AG04449 (cell line): ENCODE data around the gene KRTAP2-1.

Source experiments
- CTCF ChIA-PET: fragments of 350-600 bp; formaldehyde crosslinking; extraction: SDS; loops from one replicate; lab custom pipeline; 2021; ENCODE audit warnings: antibody characterized with exemption; lab: Yijun Ruan, JAX
- POLR2A ChIA-PET: fragments of 400-600, 350-600 bp; formaldehyde crosslinking; extraction: SDS; loops from one replicate; lab custom pipeline; 2020; ENCODE audit warnings: antibody characterized with exemption, inconsistent platforms; lab: Yijun Ruan, JAX
- DNase-seq: peaks from one replicate; pipeline ENCODE4 v3.0.0-alpha.2; 2010; ENCODE audit warnings: low read depth, low spot score
- H3K4me3 ChIP-seq: 2 replicates; pipeline ENCODE4 v1.5.1; 2011; ENCODE audit warnings: low read depth, mild to moderate bottlenecking, control low read depth, low read length
- TF ChIP-seq, protein P1 (sequence below): IDR thresholded peaks from one replicate; pipeline ENCODE4 v1.5.1; 2011; ENCODE audit warnings: mild to moderate bottlenecking, moderate library complexity, low read length, control low read depth, inconsistent platforms; ENCODE audit not compliant: insufficient read depth; ENCODE audit errors: missing control alignments

The KRTAP2-1 gene

DNA sequence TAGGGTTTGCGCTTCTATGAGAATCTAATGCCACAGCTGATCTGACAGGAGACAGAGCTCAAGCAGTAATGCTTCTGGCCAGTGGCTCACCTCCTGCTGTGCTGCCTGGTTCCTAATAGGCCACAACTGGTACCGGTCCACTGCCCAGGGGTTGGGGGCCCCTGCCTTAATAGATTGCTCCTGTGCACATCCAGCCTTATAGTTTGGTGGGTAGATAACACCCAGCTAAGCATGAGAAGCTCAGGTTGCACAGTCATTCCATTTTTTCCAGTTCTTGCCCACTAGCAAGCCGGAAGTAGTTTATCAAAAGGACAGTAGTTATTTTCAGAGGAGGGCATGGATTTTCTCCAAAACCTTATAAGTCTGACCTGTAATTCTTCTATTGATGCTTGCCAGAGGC is 27.7 kb downstream of the KRTAP2-1 start:
- H3K4me3 ChIP-seq, result no peak overlapping the region
- ChIA-PET POLR2A (no interaction called here), CTCF (interaction anchor here (0.9 to 2.0 kb wide), 3 partner anchors 9 to 529 kb away, joined by 3 to 6 read pairs (median 4); no protein-coding TSS in a partner anchor)
- TF ChIP-seq, protein P1, sequence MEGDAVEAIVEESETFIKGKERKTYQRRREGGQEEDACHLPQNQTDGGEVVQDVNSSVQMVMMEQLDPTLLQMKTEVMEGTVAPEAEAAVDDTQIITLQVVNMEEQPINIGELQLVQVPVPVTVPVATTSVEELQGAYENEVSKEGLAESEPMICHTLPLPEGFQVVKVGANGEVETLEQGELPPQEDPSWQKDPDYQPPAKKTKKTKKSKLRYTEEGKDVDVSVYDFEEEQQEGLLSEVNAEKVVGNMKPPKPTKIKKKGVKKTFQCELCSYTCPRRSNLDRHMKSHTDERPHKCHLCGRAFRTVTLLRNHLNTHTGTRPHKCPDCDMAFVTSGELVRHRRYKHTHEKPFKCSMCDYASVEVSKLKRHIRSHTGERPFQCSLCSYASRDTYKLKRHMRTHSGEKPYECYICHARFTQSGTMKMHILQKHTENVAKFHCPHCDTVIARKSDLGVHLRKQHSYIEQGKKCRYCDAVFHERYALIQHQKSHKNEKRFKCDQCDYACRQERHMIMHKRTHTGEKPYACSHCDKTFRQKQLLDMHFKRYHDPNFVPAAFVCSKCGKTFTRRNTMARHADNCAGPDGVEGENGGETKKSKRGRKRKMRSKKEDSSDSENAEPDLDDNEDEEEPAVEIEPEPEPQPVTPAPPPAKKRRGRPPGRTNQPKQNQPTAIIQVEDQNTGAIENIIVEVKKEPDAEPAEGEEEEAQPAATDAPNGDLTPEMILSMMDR, result no peak
- no peak for DNase-seq

DNA sequence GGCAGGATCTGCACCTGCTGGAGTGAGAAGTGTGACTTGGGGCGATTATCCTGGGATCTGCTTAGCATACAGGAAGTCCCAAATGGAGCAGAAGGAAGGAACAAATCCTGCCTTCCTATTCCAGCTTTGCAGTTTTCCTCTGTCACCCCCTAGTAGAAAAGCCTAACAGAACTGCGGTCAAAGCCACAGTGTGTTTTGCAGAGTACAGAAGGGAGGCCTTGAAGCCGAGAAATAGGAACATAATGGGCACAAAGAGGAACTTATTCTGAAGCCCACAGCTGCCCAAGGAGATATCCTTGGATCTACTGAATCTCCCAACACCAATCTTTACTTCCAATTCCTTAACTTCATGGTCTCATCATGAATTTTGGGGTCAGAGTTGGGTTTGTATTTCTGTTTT is 28.6 kb downstream of the KRTAP2-1 start:
- CTCF ChIA-PET, result interaction anchor here (1.5 to 2.0 kb wide), 2 partner anchors 10 kb away, joined by 5 to 6 read pairs; no protein-coding TSS in a partner anchor
- TF ChIP-seq, protein P1, result no peak
- H3K4me3 ChIP-seq, result no peak overlapping the region
- DNase-seq, result no peak
- POLR2A ChIA-PET, result no interaction called here

DNA sequence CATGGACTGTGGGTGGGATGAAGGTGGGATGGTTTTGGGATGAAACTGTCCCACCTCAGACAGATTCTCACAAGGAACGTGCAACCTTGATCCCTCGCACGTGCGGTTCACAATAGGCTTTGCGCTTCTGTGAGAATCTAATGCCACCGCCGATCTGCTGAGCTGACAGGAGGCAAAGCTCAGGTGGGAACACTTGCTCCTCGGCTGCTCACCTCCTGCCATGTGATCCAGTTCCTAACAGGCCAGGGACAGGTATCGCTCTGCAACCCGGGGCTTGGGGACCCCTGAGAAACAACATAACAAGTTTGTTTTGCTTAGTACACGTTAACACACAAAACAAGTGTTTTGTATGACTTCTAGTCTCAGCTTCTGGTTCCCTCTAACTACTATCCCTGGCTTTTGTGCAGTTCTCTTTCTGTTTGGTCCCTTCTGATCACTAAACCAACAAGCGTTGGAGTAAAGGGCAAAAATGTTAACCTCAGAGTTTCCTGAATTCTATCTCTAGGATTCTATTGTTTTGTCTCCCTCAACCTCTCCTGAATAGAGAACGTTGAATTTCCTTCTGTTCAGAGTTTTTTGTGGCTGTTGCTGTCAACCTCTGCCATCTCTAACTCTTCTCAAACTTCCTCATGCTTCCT is 30.4 kb downstream of the KRTAP2-1 start:
- DNase-seq, result no peak
- ChIA-PET POLR2A (no interaction called here), CTCF (no interaction called here)
- no peak overlapping the region for H3K4me3 ChIP-seq
- TF ChIP-seq, protein P1, result no peak

DNA sequence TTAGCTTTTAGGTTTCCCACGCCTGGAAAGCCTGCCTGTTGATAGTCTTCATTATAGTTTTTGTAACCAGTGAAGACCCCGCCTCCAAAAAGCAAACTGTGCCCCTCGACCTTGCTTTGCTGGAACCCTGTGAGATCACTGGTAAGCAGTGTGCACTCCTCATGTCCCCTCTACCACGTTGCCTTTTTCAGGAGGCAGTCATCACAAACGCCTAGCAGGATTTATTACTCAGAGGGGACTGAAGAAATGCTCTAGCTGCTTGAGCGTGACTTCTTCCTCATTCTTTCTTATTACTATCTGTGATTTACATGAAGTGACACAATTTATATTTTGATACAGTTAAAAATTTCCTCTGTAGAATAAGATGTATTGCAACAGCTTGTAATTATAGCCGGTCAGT is 31.7 kb downstream of the KRTAP2-1 start:
- ChIA-PET POLR2A (no interaction called here), CTCF (interaction anchor here (0.8 to 1.9 kb wide), 2 partner anchors 10 to 159 kb away, joined by 3 to 6 read pairs; no protein-coding TSS in a partner anchor)
- H3K4me3 ChIP-seq, result no peak overlapping the region
- no peak for DNase-seq
- TF ChIP-seq, protein P1, result no peak

DNA sequence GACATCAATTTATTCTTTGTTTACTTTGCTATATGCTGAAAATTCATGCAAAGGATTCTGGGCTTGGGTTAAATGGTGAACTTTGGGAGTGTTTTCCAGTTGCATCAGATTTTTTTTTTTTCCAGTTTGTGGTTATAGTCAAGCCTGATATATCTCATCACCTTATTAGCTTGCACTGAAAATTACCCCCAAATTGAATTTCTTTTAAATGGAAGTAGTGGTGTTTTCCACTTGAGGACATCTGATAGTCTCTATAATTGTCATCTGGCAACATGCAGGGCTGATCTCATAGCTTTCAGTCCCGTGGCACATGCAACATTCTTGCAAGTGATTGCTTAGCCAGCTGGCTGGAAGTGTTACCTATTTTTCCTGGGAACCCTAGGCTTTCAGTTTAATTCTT is 33.5 kb downstream of the KRTAP2-1 start:
- no peak overlapping the region for H3K4me3 ChIP-seq
- DNase-seq, result no peak
- POLR2A ChIA-PET, result no interaction called here
- CTCF ChIA-PET, result interaction anchor here (0.9 to 1.2 kb wide), 2 partner anchors 9 to 10 kb away, joined by 3 to 5 read pairs; no protein-coding TSS in a partner anchor
- TF ChIP-seq, protein P1, result no peak

DNA sequence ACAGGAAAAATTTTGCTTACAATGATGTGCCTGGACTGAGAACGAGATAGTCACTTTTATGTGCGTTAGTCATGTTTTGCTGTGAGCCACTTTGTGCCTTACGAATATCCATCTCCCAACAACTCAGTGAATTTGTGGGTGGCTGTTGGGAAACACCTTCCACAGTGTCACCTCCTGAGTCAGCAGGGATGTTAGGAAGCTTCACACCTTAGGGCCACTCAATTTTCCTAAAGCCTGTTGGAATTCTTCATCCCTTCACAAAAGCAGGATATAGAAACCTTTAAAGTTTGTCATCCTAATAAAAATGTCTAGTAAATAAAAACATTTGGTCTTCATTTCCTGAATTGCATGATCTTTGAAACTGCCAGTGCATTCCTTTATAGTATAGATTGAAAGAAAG is 33.9 kb downstream of the KRTAP2-1 start:
- TF ChIP-seq, protein P1, result no peak

More for the DNA sequence above, 33.9 kb downstream of the KRTAP2-1 start:
- DNase-seq, result no peak
- CTCF ChIA-PET, result interaction anchor here (1.2 kb wide), 1 partner anchor 9 kb away, joined by 5 read pairs; no protein-coding TSS in a partner anchor
- no peak overlapping the region for H3K4me3 ChIP-seq
- POLR2A ChIA-PET, result no interaction called here
